IMR-90 (cell line): ENCODE data around the gene NAA80. TPM values are rescaled to one million over a fixed set of nuclear protein-coding genes. Genes with fewer than 3 reads are reported as not detected.

Experiments
- ATAC-seq: fragments of 200-7000 bp; cut with Tn5 transposase; 2 replicates; pipeline ENCODE4 v1.9.1; 2020; ENCODE audit warnings: low read depth, mild to moderate bottlenecking, moderate library complexity
- BruUV-seq: library from RNA; stranded (reverse); fragments of 400-500 nt; replicated peaks from 2 replicates; lab custom pipeline; 2021; lab: Mats Ljungman, UMichigan
- CTCF ChIA-PET: fragments of 300-600 bp; formaldehyde crosslinking; extraction: SDS; loops from one replicate; lab custom pipeline; 2021; ENCODE audit warnings: antibody characterized with exemption; lab: Yijun Ruan, JAX
- POLR2A ChIA-PET: fragments of 300-600 bp; sonication (Branson Sonifier 250); formaldehyde crosslinking; loops from one replicate; lab custom pipeline; 2022; ENCODE audit warnings: antibody characterized with exemption; ENCODE audit not compliant: unreplicated experiment; lab: Charles Lee
- DNase-seq: peaks from one replicate; pipeline ENCODE4 v3.0.0; 2013
- H2AFZ ChIP-seq: replicated peaks from 2 replicates; pipeline ENCODE3; 2013; ENCODE audit warnings: low read length, mild to moderate bottlenecking; ENCODE audit not compliant: poor library complexity
- H2AK5ac ChIP-seq: 2 replicates; pipeline ENCODE4 v1.6.1; 2013; ENCODE audit warnings: low read depth, low read length, inconsistent platforms
- H2AK9ac ChIP-seq: replicated peaks from 2 replicates; pipeline ENCODE3; 2013; ENCODE audit warnings: mild to moderate bottlenecking, low read depth, low read length, moderate library complexity; ENCODE audit not compliant: poor library complexity
- H2BK120ac ChIP-seq: 2 replicates; pipeline ENCODE4 v1.6.1; 2013; ENCODE audit warnings: low read depth, low read length, inconsistent platforms
- H2BK15ac ChIP-seq: 3 replicates; pipeline ENCODE4 v1.6.1; 2013; ENCODE audit warnings: low read depth, low read length, inconsistent platforms
- H2BK20ac ChIP-seq: 2 replicates; pipeline ENCODE4 v1.6.1; 2013; ENCODE audit warnings: low read depth, mild to moderate bottlenecking, inconsistent platforms, low read length, moderate library complexity
- H2BK5ac ChIP-seq: 2 replicates; pipeline ENCODE4 v1.6.1; 2013; ENCODE audit warnings: mild to moderate bottlenecking, low read depth, low read length, inconsistent platforms; ENCODE audit not compliant: poor library complexity, severe bottlenecking
- H3K14ac ChIP-seq: replicated peaks from 2 replicates; pipeline ENCODE4 v1.6.1; 2013; ENCODE audit warnings: low read depth, low read length, inconsistent platforms
- H3K18ac ChIP-seq: 2 replicates; pipeline ENCODE4 v1.6.1; 2013; ENCODE audit warnings: low read depth, low read length, control low read depth
- H3K23ac ChIP-seq: 2 replicates; pipeline ENCODE4 v1.6.1; 2013; ENCODE audit warnings: low read depth, low read length, inconsistent platforms
- H3K27ac ChIP-seq: 2 replicates; pipeline ENCODE4 v1.5.1; 2013; ENCODE audit warnings: mild to moderate bottlenecking, control low read depth, low read length; ENCODE audit not compliant: insufficient read depth
- H3K27me3 ChIP-seq: 2 replicates; pipeline ENCODE4 v1.6.1; 2013; ENCODE audit warnings: low read length; ENCODE audit not compliant: control insufficient read depth, insufficient read depth
- H3K36me3 ChIP-seq: 2 replicates; pipeline ENCODE4 v1.6.1; 2013; ENCODE audit warnings: low read length, mixed read lengths; ENCODE audit not compliant: control insufficient read depth, insufficient read depth
- H3K4ac ChIP-seq: 2 replicates; pipeline ENCODE4 v1.6.1; 2013; ENCODE audit warnings: low read depth, low read length, inconsistent platforms
- H3K4me1 ChIP-seq: 2 replicates; pipeline ENCODE4 v1.6.1; 2013; ENCODE audit warnings: low read length, mixed read lengths; ENCODE audit not compliant: control insufficient read depth, insufficient read depth
- H3K4me2 ChIP-seq: 2 replicates; pipeline ENCODE4 v1.6.1; 2013; ENCODE audit warnings: low read depth, mild to moderate bottlenecking, control low read depth, low read length, moderate library complexity
- H3K4me3 ChIP-seq: 2 replicates; pipeline ENCODE4 v1.5.1; 2013; ENCODE audit warnings: low read depth, mild to moderate bottlenecking, control low read depth, low read length, moderate library complexity; ENCODE audit not compliant: insufficient read depth
- H3K56ac ChIP-seq: 2 replicates; pipeline ENCODE4 v1.6.1; 2013; ENCODE audit warnings: low read length, inconsistent platforms; ENCODE audit not compliant: insufficient read depth; ENCODE audit errors: extremely low read depth
- H3K79me1 ChIP-seq, 2 experiments: 2 replicates each; pipeline ENCODE4 v1.6.1; 2013; ENCODE audit warnings: low read length in 2 of 2, inconsistent platforms in 1 of 2, low read depth in 1 of 2
- H3K9ac ChIP-seq: 2 replicates; pipeline ENCODE4 v1.6.1; 2013; ENCODE audit warnings: low read depth, low read length, control low read depth
- H3K9me1 ChIP-seq: 2 replicates; pipeline ENCODE4 v1.6.1; 2013; ENCODE audit warnings: low read length, inconsistent platforms; ENCODE audit not compliant: insufficient read depth
- H3K9me3 ChIP-seq: 2 replicates; pipeline ENCODE4 v1.6.1; 2013; ENCODE audit warnings: low read length; ENCODE audit not compliant: control insufficient read depth, insufficient read depth
- H4K20me1 ChIP-seq: 2 replicates; pipeline ENCODE4 v1.6.1; 2013; ENCODE audit warnings: low read length, inconsistent platforms; ENCODE audit not compliant: insufficient read depth
- H4K5ac ChIP-seq: 2 replicates; pipeline ENCODE4 v1.6.1; 2013; ENCODE audit warnings: mild to moderate bottlenecking, low read depth, low read length, control low read depth
- H4K8ac ChIP-seq, 2 experiments: 2 replicates each; pipeline ENCODE4 v1.6.1; 2013; ENCODE audit warnings: low read depth in 2 of 2, low read length in 2 of 2, control low read depth in 1 of 2, inconsistent platforms in 1 of 2
- H4K91ac ChIP-seq: 2 replicates; pipeline ENCODE4 v1.6.1; 2013; ENCODE audit warnings: low read depth, low read length, inconsistent platforms; ENCODE audit not compliant: insufficient read depth
- BHLHE40 ChIP-seq: fragments of 150-350 bp; IDR thresholded peaks from 2 replicates; pipeline ENCODE4 v1.6.1; 2016; ENCODE audit warnings: mild to moderate bottlenecking, low read depth, low read length
- CEBPB ChIP-seq: IDR thresholded peaks from 2 replicates; pipeline ENCODE4 v1.6.1; 2012; ENCODE audit warnings: low read depth, low read length, improper control_type of control experiment
- ELK1 ChIP-seq: fragments of 150-350 bp; IDR thresholded peaks from 2 replicates; pipeline ENCODE4 v1.6.1; 2016; ENCODE audit warnings: low read depth, mild to moderate bottlenecking, low read length, moderate library complexity, borderline replicate concordance
- FOS ChIP-seq: fragments of 150-350 bp; IDR thresholded peaks from 2 replicates; pipeline ENCODE4 v1.6.1; 2016; ENCODE audit warnings: low read depth, low read length
- MAFK ChIP-seq: IDR thresholded peaks from 2 replicates; pipeline ENCODE4 v1.6.1; 2012; ENCODE audit warnings: low read depth, low read length, improper control_type of control experiment
- MAZ ChIP-seq: IDR thresholded peaks from 2 replicates; pipeline ENCODE4 v1.6.1; 2012; ENCODE audit warnings: low read depth, mild to moderate bottlenecking, low read length, improper control_type of control experiment, moderate library complexity, borderline replicate concordance
- MXI1 ChIP-seq: IDR thresholded peaks from 2 replicates; pipeline ENCODE4 v1.6.1; 2012; ENCODE audit warnings: low read depth, mild to moderate bottlenecking, low read length, moderate library complexity, borderline replicate concordance
- NFE2L2 ChIP-seq: fragments of 150-350 bp; IDR thresholded peaks from 2 replicates; pipeline ENCODE4 v1.6.1; 2016; ENCODE audit warnings: low read depth, mild to moderate bottlenecking, low read length
- POLR2A ChIP-seq: IDR thresholded peaks from 2 replicates; pipeline ENCODE4 v1.6.1; 2012; ENCODE audit warnings: mild to moderate bottlenecking, low read depth, low read length
- RAD21 ChIP-seq: IDR thresholded peaks from 2 replicates; pipeline ENCODE4 v1.6.1; 2012; ENCODE audit warnings: low read length, improper control_type of control experiment
- RCOR1 ChIP-seq: IDR thresholded peaks from 2 replicates; pipeline ENCODE4 v1.6.1; 2012; ENCODE audit warnings: mild to moderate bottlenecking, low read length, improper control_type of control experiment; ENCODE audit not compliant: insufficient replicate concordance
- RFX5 ChIP-seq: IDR thresholded peaks from 2 replicates; pipeline ENCODE4 v1.8.0; 2012; ENCODE audit warnings: low read depth, mild to moderate bottlenecking, low read length, moderate library complexity
- SMC3 ChIP-seq: fragments of 150-350 bp; IDR thresholded peaks from 2 replicates; pipeline ENCODE4 v1.6.1; 2016; ENCODE audit warnings: low read depth, mild to moderate bottlenecking, antibody characterized with exemption, low read length, moderate library complexity
- USF2 ChIP-seq: fragments of 150-350 bp; IDR thresholded peaks from 2 replicates; pipeline ENCODE4 v1.6.1; 2017; ENCODE audit warnings: mild to moderate bottlenecking, antibody characterized with exemption, low read length, low read depth
- WGBS, 2 experiments: methylation state at CpG; one replicate each; pipeline versions ENCODE4 v1.1.5 to v1.1.7; 2013; ENCODE audit warnings: missing lambda C conversion rate in 2 of 2; ENCODE audit not compliant: insufficient read length in 1 of 2; ENCODE audit errors: extremely low coverage in 2 of 2; 5-methylcytosine and 5-hydroxymethylcytosine counted together
- dilution Hi-C: fragments of 300-500 bp; cut with HindIII; formaldehyde crosslinking; loops from one replicate; pipeline ENCODE4 v1.14.3; 2018; ENCODE audit warnings: low sequenced_read_pairs; ENCODE audit not compliant: unreplicated experiment
- in situ Hi-C: fragments of 300-500 bp; cut with MboI; formaldehyde crosslinking; loops from 3 replicates; pipeline ENCODE4 v1.14.3; 2019; ENCODE audit warnings: low sequenced_read_pairs, inconsistent platforms, mixed read lengths
- intact Hi-C: fragments of 100-400 bp; cut with micrococcal nuclease; formaldehyde crosslinking; loops from 2 replicates; pipeline ENCODE4 v1.10.0; 2022
- polyA plus RNA-seq, 3 experiments: library from polyadenylated mRNA; depleted of rRNA; stranded (reverse); fragments of >200 nt; gene quantifications; 2 replicates each; pipeline ENCODE4 v1.2.3, GENCODE V29; 2012; ENCODE audit warnings: low replicate concordance in 1 of 3
- total RNA-seq: library from RNA; depleted of rRNA; stranded (reverse); fragments of >200 nt; gene quantifications from 2 replicates; pipeline ENCODE4 v1.2.3, GENCODE V29; 2012

NAA80 gene
- total and polyA plus RNA-seq, 2 of the 4 experiments (the other 2 are of a cell fraction), result 5.0 to 14.4 TPM

GRCh38 chr3:50292159-50293078, 6.8 kb downstream of the NAA80 start, which contains the start of gene IFRD2 (continued):
- TF ChIP-seq RAD21 (no peak), NFE2L2 (no peak), MAFK (no peak), SMC3 (no peak)

- intact Hi-C loops, result no loop called here
- no peak overlapping the region for H3K56ac ChIP-seq
- BruUV-seq, result no TSS peak
- no peak for TF ChIP-seq SMC3
- TF ChIP-seq MXI1, result no peak
- TF ChIP-seq MAFK, result no peak
- no peak for TF ChIP-seq RAD21
- TF ChIP-seq CEBPB, result no peak
- TF ChIP-seq RFX5, result no peak
- TF ChIP-seq FOS, result no peak
- no peak for TF ChIP-seq RCOR1
- no peak for TF ChIP-seq MAZ
- TF ChIP-seq BHLHE40, result no peak
- no peak for TF ChIP-seq ELK1
- TF ChIP-seq POLR2A, result no peak
- TF ChIP-seq USF2, result no peak
These were observed 9.0 kb downstream of the NAA80 start for GRCh38 chr3:50290161-50290641.

More at GRCh38 chr3:50290161-50290641, 9.0 kb downstream of the NAA80 start:
- H3K4ac ChIP-seq, result no peak overlapping the region
- H3K9ac ChIP-seq, result no peak overlapping the region
- no peak overlapping the region for H2AK5ac ChIP-seq
- POLR2A ChIA-PET, result no interaction called here
- CTCF ChIA-PET, result no interaction called here
- H2BK15ac ChIP-seq, result no peak overlapping the region
- ATAC-seq, result no peak
- H2BK20ac ChIP-seq, result no peak overlapping the region
- no peak overlapping the region for H3K18ac ChIP-seq
- H2AFZ ChIP-seq, result no peak overlapping the region
- peaks cover 14 to 31% of the 10 kb centered on the region in 2 experiments for H3K79me1 ChIP-seq
- H4K8ac ChIP-seq, result no peak overlapping the region
- H2AK9ac ChIP-seq, result no peak overlapping the region
- H2BK120ac ChIP-seq, result no peak overlapping the region
- H4K5ac ChIP-seq, result no peak overlapping the region
- DNase-seq, result no peak
- H4K20me1 ChIP-seq, result no peaks in the 10 kb centered on the region; the same call in 1 of the 2 replicates
- no peak overlapping the region for H3K4me2 ChIP-seq
- H3K4me1 ChIP-seq, result peaks cover 8% of the 10 kb centered on the region
- no peaks in the 10 kb centered on the region; the same call in 1 of the 2 replicates for H3K9me1 ChIP-seq
- no peaks in the 10 kb centered on the region for H3K27me3 ChIP-seq
- H3K9me3 ChIP-seq, result no peaks in the 10 kb centered on the region
- in situ Hi-C loops, result no loop called here
- dilution Hi-C loops, result no loop called here
- no peak overlapping the region for H2BK5ac ChIP-seq
- H3K14ac ChIP-seq, result no peak overlapping the region
- no peak overlapping the region for H3K27ac ChIP-seq
- peaks cover 34% of the 10 kb centered on the region for H3K36me3 ChIP-seq
- no peak overlapping the region for H3K4me3 ChIP-seq
- H4K91ac ChIP-seq, result no peak overlapping the region
- H3K23ac ChIP-seq, result no peak overlapping the region
- WGBS, 2 experiments, result 100% methylated on average over 1 of the region's 16 CpGs; no CpG with 5 or more reads in 1 of the 2 experiments
